ENCODE measurements around the gene ZKSCAN4.

The ZKSCAN4 gene

GRCh38 chr6:28248916-28249315, 3.2 kb downstream of the ZKSCAN4 start:
- no peak for DNase-seq

GRCh38 chr6:28245206-28245941, 6.7 kb downstream of the ZKSCAN4 start:
- DNase-seq: no peak

GRCh38 chr6:28243946-28244345, 8.1 kb downstream of the ZKSCAN4 start:
- DNase-seq: no peak

- DNase-seq: no peak
Observed at GRCh38 chr6:28240471-28240870, 11.6 kb downstream of the ZKSCAN4 start.

GRCh38 chr6:28239636-28240035, 12.4 kb downstream of the ZKSCAN4 start:
- DNase-seq: no peak

GRCh38 chr6:28235912-28236452, 16.1 kb downstream of the ZKSCAN4 start:
- DNase-seq: no peak

- DNase-seq: no peak
Observed at GRCh38 chr6:28232785-28233184, 19.3 kb downstream of the ZKSCAN4 start.

GRCh38 chr6:28226460-28226859, 25.6 kb downstream of the ZKSCAN4 start:
- no peak for DNase-seq

- peak; percentile 57 for DNase-seq
Observed at GRCh38 chr6:28225056-28225834, 26.8 kb downstream of the ZKSCAN4 start, which contains the start of gene ZSCAN9. Gene ZSCAN9 (plus strand): TSS chr6:28225275. CDS start chr6:28227085, 1,810 bp downstream.

- no peak for DNase-seq
Observed at GRCh38 chr6:28224131-28225055, 27.7 kb downstream of the ZKSCAN4 start.

- DNase-seq: no peak
Observed at GRCh38 chr6:28220257-28221133, 31.6 kb downstream of the ZKSCAN4 start.

GRCh38 chr6:28218312-28219248, 33.5 kb downstream of the ZKSCAN4 start:
- peak; percentile 24 for DNase-seq

- no peak for DNase-seq
Observed at GRCh38 chr6:28217890-28218289, 34.2 kb downstream of the ZKSCAN4 start.

- DNase-seq: no peak
Observed at GRCh38 chr6:28215425-28215824, 36.6 kb downstream of the ZKSCAN4 start.

GRCh38 chr6:28213213-28213523, 38.9 kb downstream of the ZKSCAN4 start:
- DNase-seq: no peak

- DNase-seq: peak; percentile 37
Observed at GRCh38 chr6:28212510-28213212, 39.4 kb downstream of the ZKSCAN4 start.

- DNase-seq: no peak
Observed at GRCh38 chr6:28211840-28212509, 40.1 kb downstream of the ZKSCAN4 start.

GRCh38 chr6:28209753-28210535, 42.1 kb downstream of the ZKSCAN4 start:
- DNase-seq: no peak

All from stimulated activated CD4-positive, alpha-beta T cell treated with anti-CD3 and anti-CD28 coated beads, Interleukin-4, amount 100 ng/mL, for 1 hour (primary cell).